22Rv1 (cell line): ENCODE results near the gene C12orf75.

Experiments used
- CTCF ChIP-seq: fragments of 450-650 bp; IDR thresholded peaks from 2 replicates; pipeline ENCODE4 v1.5.1; 2017; ENCODE audit warnings: mild to moderate bottlenecking
- ZFX ChIP-seq: fragments of 450-650 bp; IDR thresholded peaks from 2 replicates; pipeline ENCODE4 v1.6.1; 2017; ENCODE audit warnings: antibody characterized with exemption, borderline replicate concordance

GRCh38 chr12:105396983-105397382 lies 66.5 kb downstream of the C12orf75 start:
- TF ChIP-seq CTCF (no peak), ZFX (no peak)
